C1 segment of cervical spinal cord (tissue), 14 donors: ENCODE measurements around the gene PWWP2B.
A peak's percentile ranks its signal among the peaks of the same experiment; 100 is the strongest.
"Not testable (repeated sequence)": the region's sequence is repeated elsewhere in the genome, so short reads cannot be mapped to it uniquely, and the experiment has no call there.

ENCODE experiments used
- DNase-seq, 14 donors: peaks; one replicate each; lab custom pipeline; 2025; lab: John Stamatoyannopoulos, UW

Gene PWWP2B

DNA sequence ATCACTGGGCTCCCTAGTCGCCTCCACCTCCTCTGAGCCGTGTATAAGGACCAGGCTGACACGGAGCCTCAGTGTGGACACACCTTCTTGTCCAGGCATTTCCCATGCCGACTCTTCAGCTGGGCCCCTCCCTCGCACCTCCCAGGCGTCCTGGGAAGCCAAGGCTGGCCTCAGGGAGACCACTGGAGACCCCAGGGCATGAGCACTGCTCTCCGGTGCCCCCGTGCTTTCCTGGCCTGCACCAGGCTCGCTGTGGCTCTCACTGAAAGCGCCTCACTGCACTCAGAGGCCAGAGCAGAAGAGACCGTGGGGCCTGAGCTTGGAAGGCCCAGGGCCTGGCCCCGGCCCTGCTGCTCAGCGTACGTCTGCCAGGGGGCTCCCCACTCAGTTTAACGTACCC lies 33.6 kb upstream of the PWWP2B start:
- DNase-seq = no peak

DNA sequence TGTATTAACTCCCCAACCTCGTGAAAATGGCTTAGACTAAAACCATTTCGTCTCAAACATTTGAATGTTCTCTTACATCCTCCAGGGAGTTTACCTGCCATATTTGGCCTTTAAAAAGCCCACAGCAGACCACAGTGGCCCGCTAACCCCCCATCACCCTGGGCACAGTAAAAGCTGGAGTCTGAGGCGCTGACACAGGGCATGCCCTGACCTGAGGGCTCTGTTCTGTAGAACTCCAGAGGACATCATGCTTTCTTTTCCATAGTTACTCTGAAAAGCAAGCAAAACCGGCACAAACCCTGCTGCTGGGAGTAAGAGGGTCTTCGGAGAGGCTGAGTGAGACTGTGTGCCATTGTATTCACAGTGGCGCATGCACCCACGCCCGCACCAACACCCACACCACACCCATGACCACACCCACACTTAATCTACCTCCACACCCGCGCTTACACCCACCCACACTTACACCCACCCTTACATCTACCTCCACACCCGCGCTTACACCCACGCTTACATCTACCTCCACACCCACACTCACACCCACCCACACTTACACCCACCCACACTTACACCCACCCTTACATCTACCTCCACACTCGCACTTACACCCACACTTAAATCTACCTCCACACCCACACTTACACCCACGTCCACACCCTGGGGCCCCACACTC lies 32.9 kb upstream of the PWWP2B start:
- DNase-seq = peak in 8 of 14 donors; percentile 9 to 66 (median 35)

DNA sequence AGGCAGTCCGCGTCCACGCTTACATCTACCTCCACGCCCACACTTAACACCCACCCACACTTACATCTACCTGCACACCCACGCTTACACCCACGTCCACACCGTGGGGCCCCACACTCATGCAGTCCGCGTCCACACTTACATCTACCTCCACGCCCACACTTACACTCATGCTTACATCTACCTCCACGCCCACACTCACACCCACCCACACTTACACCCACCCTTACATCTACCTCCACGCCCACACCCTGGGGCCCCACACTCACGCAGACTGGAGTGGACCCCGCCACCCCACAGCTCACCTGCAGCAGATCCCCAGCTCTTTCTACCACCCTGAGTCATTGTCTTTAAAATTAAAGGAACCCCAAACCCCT lies 32.4 kb upstream of the PWWP2B start:
- DNase-seq = peak in 1 of 14 donors; percentile 17

DNA sequence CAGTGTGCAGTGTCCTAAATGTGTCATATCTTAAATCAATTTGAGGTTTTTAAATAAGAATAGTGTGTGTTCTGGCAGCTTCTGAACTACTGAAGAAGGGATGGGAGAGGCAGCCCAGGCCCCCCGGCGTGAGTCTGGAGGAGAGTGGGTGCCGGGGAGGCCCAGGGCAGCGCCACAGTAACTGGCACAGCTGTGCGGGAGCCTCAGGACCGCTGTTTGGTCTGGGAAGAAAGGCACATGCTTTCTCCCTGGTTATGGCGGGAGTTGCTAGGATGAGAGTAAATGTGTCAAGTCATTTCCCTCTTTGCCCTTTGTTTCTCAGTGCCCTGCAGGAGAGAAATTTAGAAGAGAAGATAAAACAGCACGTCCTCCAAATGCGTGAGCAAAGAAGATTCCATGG lies 31.9 kb upstream of the PWWP2B start:
- no peak for DNase-seq

DNA sequence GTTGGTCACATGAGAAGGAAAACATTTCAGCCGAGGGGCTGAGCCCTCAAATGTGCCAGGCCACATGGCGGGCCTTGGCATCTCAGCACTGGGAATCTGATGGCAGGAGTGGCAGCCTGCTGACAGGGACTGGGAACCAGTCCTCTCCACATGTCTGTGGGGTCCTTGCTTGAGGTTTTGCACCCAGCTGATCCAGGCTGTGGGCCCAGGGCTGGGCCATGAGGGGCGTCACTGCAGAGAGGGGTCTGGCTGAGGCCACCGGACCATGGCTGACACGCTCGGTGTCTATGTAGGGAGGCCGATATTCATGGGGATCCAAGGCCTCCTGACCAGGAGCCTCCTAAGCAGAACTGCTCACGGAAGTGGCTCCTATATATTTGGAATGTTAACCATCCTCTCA lies 31.0 kb upstream of the PWWP2B start:
- no peak for DNase-seq

DNA sequence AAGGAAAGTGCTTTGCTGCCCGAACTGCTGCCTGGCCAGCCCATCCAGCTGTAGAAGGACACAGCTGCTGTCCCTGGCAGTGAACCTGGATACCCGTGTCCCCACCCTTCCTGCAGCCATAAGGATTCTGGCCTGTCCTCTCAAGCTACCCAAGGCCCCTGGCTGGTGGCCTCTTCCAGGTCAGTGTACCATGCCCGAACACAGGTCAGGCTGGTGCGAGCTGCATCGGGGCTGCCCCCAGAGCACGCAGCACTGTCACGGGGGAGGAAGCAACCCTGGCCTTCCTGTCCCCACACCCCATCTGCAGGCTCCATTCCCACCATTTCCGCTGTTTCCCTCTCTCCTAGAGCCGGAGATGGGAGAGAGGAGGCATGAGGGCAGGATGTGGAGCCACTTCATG lies 30.5 kb upstream of the PWWP2B start:
- no peak for DNase-seq

DNA sequence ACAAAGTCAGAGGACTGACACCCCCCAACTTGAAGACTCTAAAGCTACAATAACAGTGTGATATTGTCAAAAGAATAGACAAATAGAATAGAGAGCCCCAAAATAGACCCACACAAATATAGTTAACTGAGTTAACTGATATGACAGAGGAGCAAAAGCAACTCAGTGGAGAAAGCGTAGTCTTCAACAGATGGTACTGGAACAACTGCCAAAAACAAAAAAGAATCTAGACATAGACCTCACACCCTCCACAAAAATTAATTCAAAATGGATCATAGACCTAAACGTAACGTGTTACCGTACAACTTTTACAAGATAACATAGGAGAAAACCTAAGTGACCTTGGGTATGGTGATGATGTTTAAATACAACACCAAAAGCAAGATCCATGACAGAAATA lies 28.6 kb upstream of the PWWP2B start:
- DNase-seq = no peak

DNA sequence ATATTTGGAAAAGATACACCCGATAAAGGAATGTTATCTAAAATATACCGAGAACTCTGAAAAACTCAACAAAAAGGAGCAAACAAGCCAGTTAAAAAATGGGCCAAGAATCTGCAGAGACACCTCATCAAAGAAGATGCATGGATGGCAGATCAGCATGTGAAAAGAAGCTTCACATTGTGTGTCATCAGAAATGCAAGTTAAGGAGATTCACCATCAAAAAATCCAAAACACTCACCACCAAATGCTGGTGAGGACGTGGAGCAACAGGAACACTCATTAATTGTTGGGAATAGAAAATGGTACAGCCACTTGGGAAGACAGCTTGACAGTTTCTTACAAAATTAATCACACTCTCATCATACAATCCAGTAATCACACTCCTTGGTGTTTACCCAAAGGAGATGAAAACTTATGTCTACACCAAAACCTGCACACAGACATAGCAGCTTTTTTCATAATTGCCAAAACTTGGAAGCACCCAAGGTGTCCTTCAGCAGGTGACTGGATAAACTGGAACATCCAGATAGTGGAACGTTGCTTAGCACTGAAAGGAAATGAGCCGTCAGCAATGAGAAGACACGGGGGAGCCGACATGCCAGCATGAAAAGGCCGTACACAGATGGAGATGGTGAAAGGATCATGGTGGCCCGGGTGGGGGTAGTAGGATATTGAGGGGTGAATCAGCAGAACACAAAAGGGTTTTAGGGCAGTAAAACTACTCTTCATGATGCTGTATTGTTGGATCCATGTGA lies 27.9 kb upstream of the PWWP2B start:
- DNase-seq = no peak

DNA sequence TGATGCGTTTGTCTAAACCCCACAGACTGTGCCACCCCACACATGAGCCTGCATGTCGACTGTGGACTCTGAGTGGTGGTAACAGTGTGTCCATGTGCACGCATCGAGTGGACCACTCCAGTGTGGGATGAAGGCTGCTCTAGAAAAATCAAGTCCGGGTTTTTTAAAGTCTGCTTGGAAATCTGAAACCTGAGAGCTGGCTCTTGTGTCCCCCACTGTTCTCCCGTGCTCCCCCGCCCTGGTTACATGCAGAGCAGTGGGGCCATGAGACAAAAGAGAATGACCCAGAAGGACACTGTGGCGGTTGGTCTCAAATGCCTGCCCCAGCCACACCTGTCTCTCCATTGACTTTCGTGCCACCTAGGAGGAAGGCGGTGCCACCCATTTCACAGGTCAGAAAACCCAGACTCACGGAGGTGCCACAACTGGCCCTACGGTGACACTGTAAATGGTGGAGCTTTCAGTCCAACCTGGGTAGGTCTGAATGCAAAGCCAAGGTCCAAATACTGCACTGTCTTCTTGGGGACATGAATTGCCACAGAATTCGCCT lies 27.3 kb upstream of the PWWP2B start:
- DNase-seq = no peak

DNA sequence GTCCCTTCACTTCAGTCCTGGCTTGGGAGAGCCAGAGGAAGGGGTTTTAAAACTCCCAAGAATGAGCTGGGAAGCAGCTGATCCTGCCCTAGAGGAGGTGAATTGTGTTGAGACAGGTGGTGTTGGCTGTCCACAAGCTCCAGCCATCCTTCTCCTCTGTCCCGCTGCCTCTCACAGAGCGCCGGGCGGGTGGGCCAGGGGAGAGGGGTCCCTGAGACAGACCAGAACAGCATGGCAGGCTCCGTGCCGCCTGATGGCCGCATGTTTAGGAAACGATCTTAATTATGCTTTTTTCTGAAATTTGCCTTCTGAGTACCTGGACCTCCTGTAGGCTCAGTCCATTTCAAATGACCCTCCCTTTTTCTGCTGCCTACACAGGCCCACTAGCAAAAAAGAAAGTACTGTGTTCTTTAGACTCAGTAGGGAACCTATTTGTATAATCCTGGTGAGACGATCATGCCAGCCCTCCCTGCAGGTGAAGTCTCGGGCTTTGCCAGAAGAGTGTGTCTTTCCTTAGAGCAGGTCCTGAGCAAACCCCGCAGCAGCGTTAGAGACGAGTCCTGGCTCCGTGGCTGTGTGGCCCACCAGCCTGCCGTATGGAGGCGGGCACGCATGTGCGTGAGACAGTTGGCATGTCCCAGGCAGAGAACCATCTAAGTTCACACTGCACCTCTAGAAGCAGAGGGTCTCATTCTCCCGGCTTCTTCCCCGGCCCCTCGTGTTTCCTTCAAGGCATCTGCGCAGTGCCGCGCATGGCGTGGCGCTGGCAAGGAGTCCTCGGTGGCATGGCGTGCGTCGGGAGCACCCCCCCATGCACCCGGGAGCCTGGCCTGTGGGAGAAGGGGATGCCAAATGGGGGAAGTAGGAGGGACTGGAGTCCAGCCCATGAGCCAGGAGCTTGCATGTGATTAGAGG lies 26.3 kb upstream of the PWWP2B start:
- DNase-seq = no peak

DNA sequence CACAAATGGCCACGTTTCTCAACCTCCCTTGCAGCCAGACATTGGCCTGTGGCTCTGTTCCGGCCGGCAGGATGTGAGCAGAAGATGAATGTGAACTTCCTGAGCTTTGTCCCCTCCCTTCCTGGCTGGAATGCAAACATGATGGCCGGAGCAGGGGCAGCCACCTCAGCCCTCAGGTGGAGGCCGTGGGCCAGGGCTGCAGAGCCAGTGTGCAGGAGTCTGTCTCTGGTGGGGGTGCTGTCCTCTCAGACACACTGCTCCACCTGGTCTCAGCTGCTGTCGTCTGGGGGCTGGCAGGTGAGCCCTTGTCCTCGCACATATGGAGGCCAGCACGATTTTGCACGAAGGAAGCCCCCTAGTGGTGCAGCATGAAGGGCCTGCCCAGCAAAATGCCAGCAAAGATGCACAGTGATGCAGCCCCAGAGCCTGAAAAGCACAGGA lies 25.3 kb upstream of the PWWP2B start:
- DNase-seq = no peak

DNA sequence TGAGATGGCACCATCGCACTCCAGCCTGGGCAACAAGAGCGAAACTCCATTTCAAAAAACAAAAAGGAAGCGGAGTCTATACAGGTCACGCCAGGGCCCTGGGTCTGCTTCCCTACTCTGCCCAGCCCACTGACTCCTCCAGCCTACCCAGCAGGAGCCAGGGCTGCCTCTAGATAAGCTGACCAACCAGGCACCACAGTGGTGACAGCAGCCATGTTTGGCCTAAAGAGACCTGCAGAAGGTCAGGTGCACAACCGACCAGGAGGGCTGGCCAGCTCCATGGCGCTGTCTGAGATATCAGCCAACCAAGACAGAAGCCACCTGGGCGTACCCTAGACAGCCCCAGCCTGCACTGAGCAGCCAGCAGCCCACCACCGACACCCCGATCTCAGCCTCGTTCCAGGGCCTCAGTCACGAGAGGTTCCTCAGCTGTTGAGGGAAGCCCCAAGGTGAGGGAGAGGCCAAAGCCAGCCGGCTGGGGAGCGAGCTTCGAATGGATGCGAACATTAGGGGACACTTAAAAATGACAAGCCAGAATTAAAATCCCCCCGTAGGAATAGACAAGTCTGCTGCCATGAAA lies 24.4 kb upstream of the PWWP2B start:
- DNase-seq = no peak

DNA sequence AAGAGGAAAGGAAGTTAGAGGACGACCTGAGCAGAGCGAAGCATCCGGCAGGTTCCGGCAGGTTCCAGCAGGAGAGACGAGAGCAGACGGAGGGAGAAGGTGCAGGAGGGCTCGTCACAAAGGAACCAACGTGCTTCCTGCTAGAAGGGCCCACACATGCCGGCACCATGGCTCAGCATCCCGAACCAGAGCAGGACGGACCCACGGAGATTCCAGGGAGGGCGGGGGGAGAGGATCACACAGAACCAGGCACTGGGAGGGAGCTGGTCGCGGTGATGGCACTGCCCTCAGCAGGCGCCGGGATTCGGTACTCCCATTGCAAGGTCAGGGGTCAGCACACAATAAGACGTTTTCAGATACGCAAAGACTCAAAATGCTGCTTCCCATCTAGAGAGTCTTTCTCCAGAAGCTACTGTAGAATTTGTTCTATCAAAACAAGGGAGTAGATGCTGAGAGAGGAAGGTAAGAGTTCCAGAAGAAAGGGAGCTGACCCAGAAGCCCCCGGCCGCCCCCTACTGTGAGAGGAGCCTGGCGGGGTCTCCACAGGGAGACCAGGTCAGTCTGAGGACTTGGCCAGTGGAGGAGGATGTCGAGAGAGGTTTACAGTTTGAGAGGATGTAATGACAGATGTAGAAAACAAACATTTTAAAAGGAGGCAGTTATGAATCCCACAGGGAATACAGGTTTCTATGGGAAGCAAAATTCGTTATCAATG lies 23.6 kb upstream of the PWWP2B start:
- no peak for DNase-seq

DNA sequence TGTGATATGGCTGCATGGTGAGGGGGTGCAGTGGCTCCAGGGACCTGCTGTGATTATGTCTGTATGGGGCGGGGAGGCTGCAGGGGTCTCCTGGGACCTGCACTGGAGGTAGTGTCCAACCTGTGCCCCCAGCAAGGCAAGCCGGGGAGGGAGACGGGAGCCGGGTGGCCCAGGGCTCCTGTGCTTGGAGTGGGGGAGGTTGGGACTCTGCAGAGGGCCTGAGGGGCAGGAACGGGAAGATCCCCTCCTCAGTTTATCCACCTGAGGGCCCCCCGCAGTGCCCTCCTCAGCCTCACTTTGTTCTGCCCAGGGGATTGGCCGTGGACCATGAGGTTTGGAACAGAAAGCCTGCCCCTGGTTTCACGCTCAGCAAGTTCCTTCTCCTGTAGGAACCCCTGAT lies 22.8 kb upstream of the PWWP2B start:
- no peak for DNase-seq

DNA sequence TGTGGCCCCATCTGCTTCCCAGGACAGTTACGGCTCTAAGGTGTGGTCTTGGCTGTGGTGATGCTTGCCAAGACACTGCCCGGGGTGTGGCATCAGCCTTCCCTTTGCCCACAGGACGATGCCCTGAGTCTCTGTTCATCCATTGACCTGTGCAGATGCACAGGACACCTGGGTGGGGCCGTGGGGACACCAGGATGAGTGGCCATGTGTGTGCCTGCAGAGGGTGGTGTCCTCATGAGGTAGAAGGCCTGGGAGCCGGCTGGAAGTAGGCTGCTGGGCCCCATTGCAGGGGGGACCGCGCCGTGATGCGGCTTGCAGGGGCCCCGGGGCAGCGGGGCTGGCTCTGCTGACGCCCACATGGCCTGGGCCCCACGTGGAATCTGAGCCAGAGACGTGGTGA lies 22.4 kb upstream of the PWWP2B start:
- DNase-seq = no peak

DNA sequence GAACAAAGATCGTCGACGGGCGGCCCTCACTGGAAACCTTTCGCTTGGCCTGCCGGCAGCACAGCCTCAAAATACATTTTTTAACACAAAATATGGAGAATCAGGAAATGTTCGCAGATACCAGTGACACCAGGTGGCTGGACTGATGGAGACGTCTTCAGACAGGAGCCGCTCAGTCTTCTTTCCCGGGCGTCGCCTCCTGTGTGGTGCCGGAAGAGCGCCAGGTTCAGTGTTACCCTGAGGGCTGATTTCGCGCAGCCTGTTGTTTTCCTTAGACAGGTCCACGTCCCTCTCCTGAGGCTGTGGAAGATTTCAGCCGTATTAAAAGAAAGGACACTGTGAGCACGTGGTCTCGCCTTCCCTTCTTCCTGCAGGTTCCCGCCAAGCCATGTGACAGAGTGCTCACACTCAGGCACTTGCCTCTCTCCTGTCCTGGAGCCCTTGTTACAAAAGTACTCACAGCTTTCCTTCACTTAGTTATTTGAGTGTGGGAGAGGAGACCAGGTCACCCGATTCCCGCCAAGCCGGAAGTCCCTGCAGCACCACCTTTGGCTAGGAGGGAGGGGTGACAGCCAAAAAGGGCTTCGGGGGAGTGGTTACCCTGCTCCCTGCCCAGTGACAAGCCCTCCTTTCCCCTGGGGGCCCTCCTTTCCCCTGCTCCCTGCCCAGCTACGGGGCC lies 21.7 kb upstream of the PWWP2B start:
- DNase-seq = no peak

DNA sequence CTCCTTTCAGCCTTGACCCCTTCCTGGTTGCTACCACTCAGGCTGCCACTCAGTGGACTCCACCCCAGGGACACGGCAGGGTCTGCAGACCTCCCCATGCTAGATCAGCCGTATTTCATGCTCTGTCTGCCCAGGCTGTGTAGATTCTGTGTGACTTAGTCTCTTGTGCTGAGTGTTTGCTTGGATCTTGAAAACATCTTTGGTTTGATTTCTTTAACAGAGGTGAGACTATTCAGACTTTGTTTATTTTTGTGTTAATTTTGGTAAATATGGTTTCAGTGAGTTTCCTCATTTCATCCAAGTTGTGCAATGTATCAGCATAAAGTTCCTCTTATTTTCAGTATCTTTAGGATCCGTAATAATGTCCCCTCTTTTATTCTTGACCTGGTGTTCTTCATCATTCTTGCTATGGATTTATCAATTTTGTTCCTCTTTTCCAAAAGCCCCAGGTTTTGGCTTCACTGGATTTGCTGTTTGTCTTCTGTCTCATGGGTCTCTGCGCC lies 21.2 kb upstream of the PWWP2B start:
- no peak for DNase-seq

DNA sequence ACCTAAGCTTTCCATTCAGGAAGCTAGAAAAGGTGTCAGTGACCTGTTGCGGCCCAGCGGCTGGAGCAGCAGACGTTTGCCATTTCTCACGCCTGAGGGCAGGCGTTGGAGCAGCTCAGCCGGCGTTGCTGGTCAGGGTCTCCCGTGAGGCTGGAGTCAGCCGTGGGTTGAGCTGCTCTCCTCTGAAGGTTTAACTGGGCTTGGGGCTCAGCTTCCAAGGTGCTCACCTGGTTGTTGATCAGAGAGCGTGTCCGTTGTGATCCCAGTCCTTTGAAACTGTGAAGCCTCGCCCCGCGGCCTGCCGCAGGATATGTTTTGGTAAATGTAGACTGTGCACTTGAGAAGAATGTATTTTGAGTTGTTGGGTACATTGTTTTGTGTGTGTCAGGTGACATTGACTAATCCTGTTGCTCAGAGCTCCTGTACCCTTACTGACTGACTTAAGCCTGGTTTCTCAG lies 20.6 kb upstream of the PWWP2B start:
- DNase-seq = no peak

DNA sequence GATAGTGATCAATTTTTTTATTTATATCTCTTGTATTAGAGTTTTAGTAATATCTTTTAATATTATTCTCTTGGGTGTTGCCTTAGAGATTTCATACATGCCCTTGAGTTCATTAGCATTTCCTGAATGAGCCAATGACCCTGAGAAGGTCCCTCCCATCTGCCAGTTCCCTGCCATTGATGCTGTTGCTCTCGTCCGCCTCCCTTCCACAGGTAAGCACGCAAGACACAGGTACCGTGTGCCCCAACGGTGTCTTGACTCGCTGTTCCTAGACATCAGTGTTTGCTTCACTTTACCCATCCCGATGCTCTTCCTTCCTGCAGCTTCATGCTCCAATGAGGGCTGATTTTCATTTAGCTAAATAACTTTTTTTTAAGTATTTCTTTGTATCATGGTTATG lies 19.7 kb upstream of the PWWP2B start:
- DNase-seq = no peak

DNA sequence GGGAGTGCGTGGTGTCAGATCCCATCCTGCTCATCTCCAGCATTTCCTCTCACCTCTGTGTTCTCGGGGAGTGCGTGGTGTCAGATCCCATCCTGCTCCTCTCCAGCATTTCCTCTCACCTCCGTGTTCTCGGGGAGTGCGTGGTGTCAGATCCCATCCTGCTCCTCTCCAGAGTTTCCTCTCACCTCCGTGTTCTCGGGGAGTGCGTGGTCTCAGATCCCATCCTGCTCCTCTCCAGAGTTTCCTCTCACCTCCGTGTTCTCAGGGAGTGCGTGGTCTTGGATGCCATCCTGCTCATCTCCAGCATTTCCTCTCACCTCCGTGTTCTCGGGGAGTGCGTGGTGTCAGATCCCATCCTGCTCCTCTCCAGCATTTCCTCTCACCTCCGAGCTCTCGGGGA lies 18.0 kb upstream of the PWWP2B start:
- not testable (repeated sequence) for DNase-seq
